GM18517 (cell line): ENCODE data around the gene DOK4.

Experiments
- ATAC-seq: cut with Tn5 transposase; IDR thresholded peaks from one replicate; pipeline ENCODE4 v1.9.1; 2021; ENCODE audit warnings: mild to moderate bottlenecking, moderate library complexity; ENCODE audit not compliant: unreplicated experiment

The DOK4 gene

GRCh38 chr16:57519796-57520360, 33.6 kb upstream of the DOK4 start:
- ATAC-seq = no peak

GRCh38 chr16:57518922-57519321, 32.6 kb upstream of the DOK4 start:
- ATAC-seq = no peak

GRCh38 chr16:57518520-57518919, 32.2 kb upstream of the DOK4 start:
- ATAC-seq = no peak

GRCh38 chr16:57517397-57518367, 31.4 kb upstream of the DOK4 start:
- ATAC-seq = no peak

- ATAC-seq = no peak
These were observed 30.5 kb upstream of the DOK4 start for GRCh38 chr16:57516773-57517172.

GRCh38 chr16:57516176-57516725, 30.0 kb upstream of the DOK4 start:
- no peak for ATAC-seq

GRCh38 chr16:57514791-57515600, 28.7 kb upstream of the DOK4 start:
- no peak for ATAC-seq

- no peak for ATAC-seq
These were observed 28.1 kb upstream of the DOK4 start for GRCh38 chr16:57514371-57514770.

GRCh38 chr16:57513371-57514102, 27.2 kb upstream of the DOK4 start:
- no peak for ATAC-seq

- no peak for ATAC-seq
These were observed 26.2 kb upstream of the DOK4 start for GRCh38 chr16:57512296-57513001.

- ATAC-seq = no peak
These were observed 24.0 kb upstream of the DOK4 start for GRCh38 chr16:57510016-57510871.

- no peak for ATAC-seq
These were observed 23.1 kb upstream of the DOK4 start for GRCh38 chr16:57509231-57509923.

- no peak for ATAC-seq
These were observed 21.7 kb upstream of the DOK4 start for GRCh38 chr16:57508035-57508425.

GRCh38 chr16:57507136-57508034, 21.1 kb upstream of the DOK4 start:
- ATAC-seq = no peak

- no peak for ATAC-seq
These were observed 18.9 kb upstream of the DOK4 start for GRCh38 chr16:57505169-57505568.

GRCh38 chr16:57504491-57504890, 18.2 kb upstream of the DOK4 start:
- no peak for ATAC-seq

GRCh38 chr16:57504001-57504400, 17.7 kb upstream of the DOK4 start:
- ATAC-seq = no peak
